SU-DHL-6 (cell line): ENCODE measurements around the gene EPB41L3.

Experiments used
- EZH2phosphoT487 ChIP-seq: fragments of 200-600 bp; sonication (generic), shearing (Covaris generic); conservative IDR thresholded peaks from 2 replicates; pipeline ENCODE4 v1.6.1; 2018; ENCODE audit warnings: mild to moderate bottlenecking, antibody characterized with exemption, low read length, moderate library complexity, mixed read lengths
- TF ChIP-seq, protein P1 (sequence below): fragments of 200-600 bp; sonication (generic); IDR thresholded peaks from one replicate; pipeline ENCODE4 v1.5.1; 2017; ENCODE audit warnings: antibody characterized with exemption, mild to moderate bottlenecking, low read length, moderate library complexity; ENCODE audit not compliant: insufficient read depth, poor library complexity, severe bottlenecking

GRCh38 chr18:5370332-5370731 lies 173.5 kb downstream of the EPB41L3 start:
- TF ChIP-seq, protein P1, sequence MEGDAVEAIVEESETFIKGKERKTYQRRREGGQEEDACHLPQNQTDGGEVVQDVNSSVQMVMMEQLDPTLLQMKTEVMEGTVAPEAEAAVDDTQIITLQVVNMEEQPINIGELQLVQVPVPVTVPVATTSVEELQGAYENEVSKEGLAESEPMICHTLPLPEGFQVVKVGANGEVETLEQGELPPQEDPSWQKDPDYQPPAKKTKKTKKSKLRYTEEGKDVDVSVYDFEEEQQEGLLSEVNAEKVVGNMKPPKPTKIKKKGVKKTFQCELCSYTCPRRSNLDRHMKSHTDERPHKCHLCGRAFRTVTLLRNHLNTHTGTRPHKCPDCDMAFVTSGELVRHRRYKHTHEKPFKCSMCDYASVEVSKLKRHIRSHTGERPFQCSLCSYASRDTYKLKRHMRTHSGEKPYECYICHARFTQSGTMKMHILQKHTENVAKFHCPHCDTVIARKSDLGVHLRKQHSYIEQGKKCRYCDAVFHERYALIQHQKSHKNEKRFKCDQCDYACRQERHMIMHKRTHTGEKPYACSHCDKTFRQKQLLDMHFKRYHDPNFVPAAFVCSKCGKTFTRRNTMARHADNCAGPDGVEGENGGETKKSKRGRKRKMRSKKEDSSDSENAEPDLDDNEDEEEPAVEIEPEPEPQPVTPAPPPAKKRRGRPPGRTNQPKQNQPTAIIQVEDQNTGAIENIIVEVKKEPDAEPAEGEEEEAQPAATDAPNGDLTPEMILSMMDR: no peak
- TF ChIP-seq EZH2phosphoT487: no peak
